Jurkat, Clone E6-1 (cell line): ENCODE data around the gene AP2A2.
"Not testable (repeated sequence)": the region's sequence is repeated elsewhere in the genome, so short reads cannot be mapped to it uniquely, and the experiment has no call there.

Experiments used
- DNase-seq: peaks from one replicate; pipeline ENCODE4 v3.0.0-alpha.2; 2011; ENCODE audit warnings: low read depth, low spot score
- H3K4me3 ChIP-seq: 2 replicates; pipeline ENCODE4 v1.5.1; 2011; ENCODE audit warnings: mild to moderate bottlenecking, low read length, control low read depth, moderate library complexity

AP2A2 gene

GRCh38 chr11:1002406-1002984 lies 76.8 kb downstream of the AP2A2 start:
- H3K4me3 ChIP-seq = no peak overlapping the region
- DNase-seq = no peak

GRCh38 chr11:1003159-1003558 lies 77.5 kb downstream of the AP2A2 start:
- no peak overlapping the region for H3K4me3 ChIP-seq
- DNase-seq = no peak

- DNase-seq = no peak
- no peak overlapping the region for H3K4me3 ChIP-seq
Measured at GRCh38 chr11:1005928-1006327, 80.3 kb downstream of the AP2A2 start.

- DNase-seq = no peak
- no peak overlapping the region for H3K4me3 ChIP-seq
Measured at GRCh38 chr11:1006762-1007161, 81.1 kb downstream of the AP2A2 start.

- no peak overlapping the region for H3K4me3 ChIP-seq
- DNase-seq = no peak
Measured at GRCh38 chr11:1007279-1007678, 81.6 kb downstream of the AP2A2 start.

- no peak overlapping the region for H3K4me3 ChIP-seq
- DNase-seq = no peak
Measured at GRCh38 chr11:1008001-1008802, 82.5 kb downstream of the AP2A2 start.

- DNase-seq = no peak
- no peak overlapping the region for H3K4me3 ChIP-seq
Measured at GRCh38 chr11:1008803-1009145, 83.1 kb downstream of the AP2A2 start.

GRCh38 chr11:1009371-1009770 lies 83.7 kb downstream of the AP2A2 start:
- H3K4me3 ChIP-seq = no peak overlapping the region
- DNase-seq = no peak

- no peak for DNase-seq
- H3K4me3 ChIP-seq = no peak overlapping the region
Measured at GRCh38 chr11:1009991-1010390, 84.3 kb downstream of the AP2A2 start.

GRCh38 chr11:1010551-1011319 lies 85.1 kb downstream of the AP2A2 start:
- no peak overlapping the region for H3K4me3 ChIP-seq
- DNase-seq = no peak

- H3K4me3 ChIP-seq = no peak overlapping the region
- no peak for DNase-seq
Measured at GRCh38 chr11:1011320-1011698, 85.6 kb downstream of the AP2A2 start.

- no peak for DNase-seq
Measured at GRCh38 chr11:1012291-1012690, 86.6 kb downstream of the AP2A2 start.

GRCh38 chr11:1012740-1013630 lies 87.3 kb downstream of the AP2A2 start:
- H3K4me3 ChIP-seq = no peak overlapping the region
- DNase-seq = no peak

More at GRCh38 chr11:1012291-1012690, 86.6 kb downstream of the AP2A2 start:
- H3K4me3 ChIP-seq = no peak overlapping the region

- no peak overlapping the region for H3K4me3 ChIP-seq
- no peak for DNase-seq
Measured at GRCh38 chr11:1013631-1013935, 87.9 kb downstream of the AP2A2 start.

GRCh38 chr11:1014276-1014675 lies 88.6 kb downstream of the AP2A2 start:
- no peak for DNase-seq
- H3K4me3 ChIP-seq = no peak overlapping the region

GRCh38 chr11:1015064-1015463 lies 89.4 kb downstream of the AP2A2 start:
- DNase-seq = no peak
- no peak overlapping the region for H3K4me3 ChIP-seq

GRCh38 chr11:1015826-1016545 lies 90.3 kb downstream of the AP2A2 start:
- no peak overlapping the region for H3K4me3 ChIP-seq
- no peak for DNase-seq

- not testable (repeated sequence) for DNase-seq, H3K4me3 ChIP-seq
Measured at GRCh38 chr11:1016610-1017126, 91.0 kb downstream of the AP2A2 start.
